ENCODE results near the gene CD8B2.
"Not testable (repeated sequence)": the region's sequence is repeated elsewhere in the genome, so short reads cannot be mapped to it uniquely, and the experiment has no call there.

The CD8B2 gene

DNA sequence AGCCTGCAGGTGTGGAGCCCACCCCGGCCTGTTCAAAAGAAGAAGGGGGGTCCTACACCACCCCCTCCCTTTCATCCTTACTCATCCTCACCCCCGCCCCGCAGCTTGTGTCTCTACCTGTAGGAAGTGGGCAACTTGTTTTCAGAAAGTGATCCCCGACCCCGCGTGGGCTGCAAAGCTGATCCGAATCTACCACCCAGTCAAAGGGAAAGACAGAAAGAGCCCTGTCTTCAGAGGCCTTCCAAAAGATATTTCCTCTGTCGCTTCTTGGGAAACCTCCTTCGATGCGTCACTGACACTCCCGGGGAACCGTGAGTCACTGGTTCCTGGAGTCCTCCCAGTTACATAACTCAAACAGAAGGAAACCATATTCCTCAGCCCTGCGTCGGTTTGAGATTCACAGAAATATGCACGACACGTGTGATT is 24.3 kb downstream of the CD8B2 start:
- peak; percentile 94 for FAIRE-seq
- not testable (repeated sequence) for DNase-seq (ENCODE audit: low spot score)

- not testable (repeated sequence) for DNase-seq (ENCODE audit: low spot score); FAIRE-seq
Measured at GRCh38 chr2:106511934-106512333, 24.8 kb downstream of the CD8B2 start.

DNA sequence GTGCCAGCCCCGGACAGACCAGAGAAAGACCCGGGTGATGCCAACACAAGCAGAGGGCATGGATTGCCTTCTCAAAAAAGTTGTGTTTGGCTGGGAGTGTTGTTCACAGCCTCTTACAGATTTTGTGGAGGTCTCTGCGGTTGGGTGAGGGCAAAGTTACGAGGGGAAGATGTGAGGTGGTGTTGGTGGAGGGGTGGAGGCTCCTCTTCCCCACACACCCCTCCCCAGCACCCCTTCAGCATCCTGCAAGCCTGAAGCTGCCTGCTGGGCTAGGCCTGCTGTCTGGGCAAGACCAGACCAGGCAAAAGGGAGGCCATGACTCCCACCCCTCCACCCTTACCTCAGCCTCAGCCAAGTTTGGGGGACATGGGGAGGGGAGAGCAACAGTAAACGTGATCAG is 26.2 kb downstream of the CD8B2 start:
- peak; percentile 91 for FAIRE-seq
- DNase-seq (ENCODE audit: low spot score) = not testable (repeated sequence)

DNA sequence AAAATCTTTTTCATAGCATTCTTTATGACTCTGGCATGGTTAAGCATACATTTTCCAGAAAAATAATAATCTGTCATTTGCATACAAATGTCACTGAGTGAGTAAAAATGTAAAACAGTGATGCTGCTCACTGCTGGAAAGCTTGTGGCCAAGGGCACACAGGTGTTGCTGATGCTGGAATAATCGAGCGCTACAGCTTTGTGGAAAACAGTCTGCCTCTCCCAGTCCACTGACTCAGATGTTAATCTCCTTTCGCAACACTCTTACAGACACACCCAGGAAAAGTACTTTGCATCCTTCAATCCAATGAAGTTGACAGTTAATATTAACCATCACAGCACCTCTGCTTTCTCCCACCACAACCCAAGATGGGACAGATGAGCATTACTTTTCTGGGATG is 27.7 kb downstream of the CD8B2 start:
- not testable (repeated sequence) for DNase-seq (ENCODE audit: low spot score)
- peak; percentile 42 for FAIRE-seq

DNA sequence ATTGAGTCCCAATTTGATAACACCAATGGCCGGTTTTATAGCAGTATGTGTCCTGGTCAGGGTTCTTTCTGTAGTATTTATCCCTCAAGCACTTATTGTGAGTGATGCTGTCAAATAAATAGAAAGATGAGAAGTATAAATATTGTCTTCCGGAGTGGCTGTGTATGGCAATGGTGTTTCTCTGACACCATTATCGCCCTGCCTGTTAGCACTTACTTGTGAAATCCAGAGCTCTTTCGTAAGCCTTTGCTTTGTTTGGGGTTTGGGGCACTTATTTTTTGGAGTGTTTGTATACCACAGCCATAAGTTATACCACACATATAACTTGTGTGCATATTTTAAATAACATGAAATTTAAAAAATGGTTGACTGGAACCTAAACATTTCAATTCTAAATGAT is 29.3 kb downstream of the CD8B2 start:
- FAIRE-seq (no peak), DNase-seq (ENCODE audit: low spot score) (no peak)

- no peak for DNase-seq (ENCODE audit: low spot score)
- no peak for FAIRE-seq
Measured at GRCh38 chr2:106516864-106517263, 29.7 kb downstream of the CD8B2 start.

- no peak for FAIRE-seq
- DNase-seq (ENCODE audit: low spot score) = no peak
Measured at GRCh38 chr2:106517329-106517728, 30.2 kb downstream of the CD8B2 start.

DNA sequence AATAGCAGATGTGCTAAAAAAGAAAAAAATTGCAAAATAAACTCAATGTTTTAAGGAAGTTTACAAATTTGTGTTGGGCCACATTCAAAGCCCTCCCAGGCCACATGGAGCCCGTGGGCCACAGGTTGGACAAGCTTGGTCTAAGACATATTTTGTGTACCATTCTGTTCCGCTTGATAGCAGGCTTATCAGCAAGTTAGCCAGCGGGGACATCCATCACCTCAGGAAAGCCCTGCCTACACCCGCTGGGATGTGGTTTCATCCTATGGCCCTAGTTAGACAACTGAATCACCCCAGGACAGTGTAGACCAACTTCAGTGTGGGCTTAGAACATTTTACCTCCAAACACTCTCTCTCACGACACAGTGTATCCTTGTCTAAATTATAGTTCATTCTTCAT is 32.6 kb downstream of the CD8B2 start:
- FAIRE-seq (no peak), DNase-seq (ENCODE audit: low spot score) (no peak)

- DNase-seq (ENCODE audit: low spot score) = no peak
- FAIRE-seq = no peak
Measured at GRCh38 chr2:106521016-106521415, 33.9 kb downstream of the CD8B2 start.

DNA sequence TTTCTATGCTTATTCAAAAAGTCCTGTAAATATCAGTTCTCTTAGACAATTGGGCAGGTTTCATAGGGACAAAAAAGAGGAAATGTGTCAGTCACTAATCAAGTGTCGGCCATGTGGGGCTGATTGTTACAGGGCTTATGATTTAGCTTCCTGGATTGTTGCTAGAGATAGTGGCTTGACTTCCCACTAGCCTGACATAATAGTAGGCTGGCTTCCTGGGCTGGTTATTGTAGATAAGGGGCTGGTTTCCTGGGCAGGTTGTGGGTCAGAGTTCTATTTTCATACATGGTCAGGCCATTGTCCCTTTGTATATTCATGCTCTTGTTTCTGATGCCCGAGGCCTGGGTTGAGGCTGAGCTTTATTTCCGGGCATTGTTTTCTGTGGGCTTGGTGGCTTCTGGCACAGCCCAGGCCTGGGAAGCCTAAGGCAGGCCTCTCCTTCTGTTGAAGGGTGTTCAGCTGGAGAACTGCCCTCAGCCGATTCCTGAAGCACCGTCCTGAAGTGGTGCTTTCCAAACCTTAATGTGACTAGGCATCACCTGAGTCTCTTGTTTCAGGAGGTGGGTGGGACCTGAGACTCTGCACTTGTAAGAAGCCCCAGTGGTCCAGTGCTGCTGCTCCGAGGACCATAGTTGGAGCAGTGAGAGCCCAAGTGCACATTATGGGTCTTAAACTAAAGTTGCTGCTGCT is 37.0 kb downstream of the CD8B2 start:
- FAIRE-seq (no peak), DNase-seq (ENCODE audit: low spot score) (no peak)

- FAIRE-seq (no peak), DNase-seq (ENCODE audit: low spot score) (no peak)
Measured at GRCh38 chr2:106530866-106531265, 43.7 kb downstream of the CD8B2 start.

GRCh38 chr2:106531676-106532214 is 44.6 kb downstream of the CD8B2 start:
- FAIRE-seq (no peak), DNase-seq (ENCODE audit: low spot score) (no peak)

GRCh38 chr2:106532236-106532635 is 45.1 kb downstream of the CD8B2 start:
- FAIRE-seq (no peak), DNase-seq (ENCODE audit: low spot score) (no peak)

- FAIRE-seq = no peak
- DNase-seq (ENCODE audit: low spot score) = no peak
Measured at GRCh38 chr2:106534471-106534870, 47.3 kb downstream of the CD8B2 start.

- DNase-seq (ENCODE audit: low spot score) (no peak), FAIRE-seq (peak; percentile 5)
Measured at GRCh38 chr2:106536490-106536889, 49.3 kb downstream of the CD8B2 start.

DNA sequence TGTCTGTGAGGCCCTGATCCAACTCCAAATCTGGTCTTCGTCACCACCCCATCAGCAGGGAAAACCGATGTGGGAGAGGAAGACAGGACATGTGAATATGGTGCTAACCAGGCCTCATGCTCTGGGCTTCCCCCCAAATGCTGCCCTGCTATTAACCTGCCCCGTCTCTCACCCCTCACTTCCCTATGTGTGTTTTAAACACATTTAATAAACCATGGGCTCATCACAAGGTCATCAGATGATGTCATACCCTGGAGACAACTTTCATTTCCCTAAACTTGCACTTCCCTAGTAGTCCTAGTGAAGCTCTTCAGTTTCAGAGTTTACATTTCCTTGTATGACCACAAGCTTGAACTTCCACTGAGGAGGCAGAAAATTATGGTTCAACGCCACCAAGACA is 49.9 kb downstream of the CD8B2 start:
- DNase-seq (ENCODE audit: low spot score) (no peak), FAIRE-seq (no peak)

GRCh38 chr2:106537791-106538191 is 50.6 kb downstream of the CD8B2 start:
- no peak for DNase-seq (ENCODE audit: low spot score)
- no peak for FAIRE-seq

GRCh38 chr2:106540886-106541285 is 53.7 kb downstream of the CD8B2 start:
- FAIRE-seq = no peak
- DNase-seq (ENCODE audit: low spot score) = no peak

GRCh38 chr2:106541333-106541732 is 54.2 kb downstream of the CD8B2 start:
- DNase-seq (ENCODE audit: low spot score) (no peak), FAIRE-seq (peak; percentile 46)

- FAIRE-seq (peak; percentile 88), DNase-seq (ENCODE audit: low spot score) (peak; percentile 89)
Measured at GRCh38 chr2:106542746-106543359, 55.7 kb downstream of the CD8B2 start.

DNA sequence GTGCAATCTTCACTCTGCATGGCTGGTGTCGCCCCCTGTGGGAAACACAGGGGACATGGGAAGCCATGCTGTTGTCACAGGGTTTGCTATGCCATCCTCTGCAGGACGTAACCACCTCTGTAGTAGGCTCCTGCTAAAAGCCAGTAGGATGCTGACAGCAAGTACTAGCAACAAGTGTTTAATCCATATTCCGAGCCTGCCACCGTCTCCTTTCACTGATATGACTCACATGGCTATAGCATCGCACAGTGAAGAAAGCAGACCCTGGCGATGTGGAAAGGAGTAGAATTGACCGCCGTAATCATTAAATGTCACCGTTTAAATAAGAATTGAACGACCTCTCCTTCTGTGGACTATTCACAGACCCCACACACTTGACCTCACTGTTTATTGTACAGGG is 57.8 kb downstream of the CD8B2 start:
- no peak for FAIRE-seq
- DNase-seq (ENCODE audit: low spot score) = no peak

GRCh38 chr2:106546391-106546990 is 59.3 kb downstream of the CD8B2 start:
- DNase-seq (ENCODE audit: low spot score) (no peak), FAIRE-seq (no peak)
